ENCODE measurements around the gene RPS6KA5.

Gene RPS6KA5

GRCh38 chr14:90924621-90925340 lies 135.7 kb downstream of the RPS6KA5 start:
- no peak for DNase-seq

DNA sequence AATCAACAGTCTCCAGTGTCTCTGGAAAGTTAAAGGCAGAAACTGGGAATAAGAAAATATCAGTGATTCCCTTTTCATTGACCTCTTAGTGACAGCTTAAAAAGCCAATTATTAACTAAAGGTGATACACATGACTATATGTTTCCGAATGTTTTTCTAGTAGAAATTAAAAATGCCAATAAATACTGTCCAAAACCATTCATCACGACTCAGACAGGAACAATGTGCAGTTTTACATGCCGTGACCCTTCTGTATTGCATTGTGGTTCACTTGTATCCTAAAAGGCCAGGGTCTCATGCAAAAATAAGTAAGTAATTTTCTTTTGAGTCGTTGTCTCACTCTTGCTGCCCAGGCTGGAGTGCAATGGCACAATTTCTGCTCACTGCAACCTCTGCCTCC lies 138.3 kb downstream of the RPS6KA5 start:
- no peak for DNase-seq

- no peak for DNase-seq
Measured at GRCh38 chr14:90911121-90911520, 149.3 kb downstream of the RPS6KA5 start.

DNA sequence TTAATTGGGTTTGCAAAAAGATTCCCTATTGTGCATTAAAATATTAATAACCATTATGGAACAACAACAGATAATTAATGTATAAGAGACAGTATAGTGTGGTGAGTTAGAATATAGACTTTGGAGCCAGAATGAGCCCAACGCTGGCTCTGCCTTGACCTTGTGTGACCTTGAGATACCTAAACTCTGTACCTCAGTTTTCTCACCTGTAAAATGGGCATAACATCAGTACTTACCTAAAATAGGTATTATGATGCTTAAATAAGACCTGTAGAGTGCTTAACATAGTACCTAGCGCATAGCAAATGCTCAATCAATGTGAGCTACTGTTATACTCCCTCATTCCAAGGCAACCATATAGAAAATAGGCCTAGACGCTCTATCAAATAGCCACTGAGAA lies 153.3 kb downstream of the RPS6KA5 start:
- no peak for DNase-seq

DNA sequence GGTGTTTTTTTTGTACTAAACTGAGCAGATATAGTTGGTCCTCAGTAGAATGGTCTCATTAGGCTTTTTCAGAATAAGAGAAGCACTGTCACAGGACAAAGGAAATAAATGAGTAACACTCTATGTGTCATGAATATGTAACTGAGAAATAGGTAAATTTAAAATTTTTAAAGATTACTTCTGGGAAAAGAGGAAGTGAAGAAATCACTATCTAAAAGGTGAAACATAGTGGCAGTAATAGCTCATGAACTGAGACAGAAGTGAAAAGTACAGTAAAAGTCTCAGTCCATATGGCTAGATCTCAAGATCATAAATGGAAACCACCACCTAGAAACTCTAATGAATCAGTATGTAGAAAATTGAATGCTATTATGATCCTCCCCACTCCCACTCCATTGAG lies 154.9 kb downstream of the RPS6KA5 start:
- DNase-seq = no peak

GRCh38 chr14:90903101-90903500 lies 157.3 kb downstream of the RPS6KA5 start:
- no peak for DNase-seq

DNA sequence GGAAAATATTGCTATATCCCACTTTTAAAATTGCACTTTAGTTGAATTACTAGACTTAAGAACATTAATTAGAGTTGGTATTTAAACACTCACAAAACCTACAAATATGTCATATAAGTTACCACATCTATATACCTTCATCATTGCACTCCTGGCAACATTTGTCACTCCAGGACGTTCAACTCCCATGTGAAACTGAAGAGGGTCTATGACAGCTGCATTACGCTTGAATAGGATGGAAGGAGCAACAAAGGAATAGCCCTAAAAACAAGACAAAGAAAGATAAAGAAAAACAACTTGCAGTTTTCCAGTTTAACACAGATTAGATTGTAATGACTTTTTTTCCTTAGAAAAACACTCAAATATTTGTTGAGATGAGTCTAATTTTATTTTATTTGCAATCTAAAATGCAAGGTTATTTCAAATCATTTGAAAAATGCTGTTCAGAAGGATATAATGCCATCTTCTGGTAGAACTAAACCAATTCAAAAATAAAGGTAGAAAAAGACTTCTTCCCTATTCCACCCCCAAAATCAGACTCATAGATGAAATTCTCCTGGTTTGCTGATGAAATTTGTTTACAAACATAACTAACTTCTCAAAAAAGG lies 159.9 kb downstream of the RPS6KA5 start:
- no peak for DNase-seq

GRCh38 chr14:90897022-90897421 lies 163.4 kb downstream of the RPS6KA5 start:
- DNase-seq = no peak

GRCh38 chr14:90894241-90894640 lies 166.2 kb downstream of the RPS6KA5 start:
- no peak for DNase-seq

DNA sequence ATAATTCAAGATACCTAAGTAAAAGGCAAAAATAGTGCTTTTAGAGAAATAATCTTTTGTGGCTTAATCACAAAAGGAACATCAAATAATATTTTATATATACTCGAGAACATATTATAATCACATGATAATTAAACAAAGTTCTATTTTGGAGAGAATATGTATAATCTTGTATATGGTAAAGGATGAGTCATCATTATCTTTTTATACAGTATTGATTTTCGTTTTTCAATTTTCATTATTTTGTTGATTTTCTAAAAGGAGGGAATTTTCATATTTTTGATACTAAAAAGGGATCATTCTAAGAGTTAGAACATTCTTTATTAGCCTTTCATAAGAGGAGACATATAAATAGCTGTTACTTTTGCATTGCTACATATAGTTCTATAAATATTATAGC lies 166.9 kb downstream of the RPS6KA5 start:
- DNase-seq = no peak

DNA sequence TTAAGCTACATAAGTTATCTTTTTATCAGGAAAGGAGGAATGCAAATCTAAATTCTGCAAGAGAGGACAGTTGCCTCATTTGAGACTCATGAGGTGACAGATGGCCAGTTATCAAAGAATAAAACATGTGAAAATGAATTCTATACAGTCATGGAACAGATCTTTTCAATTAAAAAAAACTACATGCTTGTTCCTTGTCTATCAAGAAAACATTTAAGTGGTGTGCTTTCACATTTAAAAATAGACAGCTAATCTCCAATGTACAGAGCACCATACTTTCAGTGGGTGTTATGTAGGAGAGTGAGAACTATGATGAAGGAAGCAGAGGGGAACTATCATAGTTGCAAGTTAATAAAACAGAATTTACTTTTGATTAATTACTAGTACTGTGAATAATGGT lies 167.5 kb downstream of the RPS6KA5 start:
- no peak for DNase-seq

DNA sequence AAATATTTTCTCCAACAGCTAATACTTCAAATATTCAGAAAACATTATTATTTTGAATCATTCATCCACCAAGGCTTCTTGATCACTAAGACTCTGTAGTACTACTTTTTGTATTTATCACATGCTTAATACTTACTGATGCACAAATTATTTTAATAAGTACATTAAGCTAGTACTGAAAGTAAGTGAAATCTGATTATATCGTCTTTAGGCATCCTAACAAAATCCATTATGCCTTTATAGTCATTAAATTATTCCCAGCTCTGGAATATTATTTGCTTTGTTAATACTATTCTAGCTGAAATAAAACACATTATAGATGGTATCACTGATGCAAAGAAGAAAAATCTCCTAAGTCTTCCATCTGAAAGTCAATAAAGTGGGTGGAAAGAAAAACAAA lies 169.1 kb downstream of the RPS6KA5 start:
- DNase-seq = no peak

- DNase-seq = no peak
Measured at GRCh38 chr14:90890322-90891020, 170.0 kb downstream of the RPS6KA5 start.

DNA sequence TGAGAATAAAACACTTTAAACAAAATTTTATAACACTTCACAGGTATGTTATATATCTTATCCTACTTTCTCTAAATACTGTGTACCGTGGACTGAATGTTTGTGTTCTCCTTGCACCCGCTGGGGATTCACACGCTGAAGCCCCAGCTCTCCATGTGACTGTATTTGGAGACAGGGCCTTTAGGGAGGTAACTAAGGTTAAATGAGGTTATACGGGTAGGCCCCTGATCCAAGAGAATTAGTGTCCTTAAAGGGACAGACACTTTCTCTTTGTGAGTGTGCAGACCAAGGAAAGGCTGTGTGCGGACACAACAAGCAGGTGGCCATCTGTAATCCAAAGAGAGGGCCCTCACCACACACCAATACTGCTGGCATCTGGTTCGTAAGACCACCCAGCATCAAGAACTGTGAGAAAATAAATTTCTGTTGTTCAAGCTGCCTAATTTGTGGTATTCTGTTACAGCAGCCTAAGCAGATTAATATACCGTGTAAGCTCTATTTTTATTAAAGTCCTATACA lies 174.1 kb downstream of the RPS6KA5 start:
- DNase-seq = no peak

GRCh38 chr14:90883782-90884181 lies 176.7 kb downstream of the RPS6KA5 start:
- no peak for DNase-seq

GRCh38 chr14:90883197-90883596 lies 177.2 kb downstream of the RPS6KA5 start:
- no peak for DNase-seq

DNA sequence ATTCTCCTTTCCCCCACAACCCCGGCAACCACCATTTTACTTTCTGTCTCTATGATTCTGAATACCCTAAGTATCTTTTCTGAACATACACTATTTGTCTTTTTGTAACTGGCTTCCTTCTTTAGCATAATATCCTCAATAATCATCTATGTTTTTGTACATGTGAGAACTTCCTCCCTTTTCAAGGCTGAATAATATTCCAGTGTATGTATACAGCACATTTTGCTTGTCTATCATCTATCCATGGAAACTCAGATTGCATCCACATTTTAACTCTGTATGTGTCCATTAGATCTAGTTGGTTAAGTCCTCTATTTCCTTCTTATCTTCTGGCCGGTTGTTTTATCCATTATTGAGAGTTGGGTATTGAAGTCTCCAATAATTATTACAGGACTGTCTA lies 180.2 kb downstream of the RPS6KA5 start:
- DNase-seq = no peak

DNA sequence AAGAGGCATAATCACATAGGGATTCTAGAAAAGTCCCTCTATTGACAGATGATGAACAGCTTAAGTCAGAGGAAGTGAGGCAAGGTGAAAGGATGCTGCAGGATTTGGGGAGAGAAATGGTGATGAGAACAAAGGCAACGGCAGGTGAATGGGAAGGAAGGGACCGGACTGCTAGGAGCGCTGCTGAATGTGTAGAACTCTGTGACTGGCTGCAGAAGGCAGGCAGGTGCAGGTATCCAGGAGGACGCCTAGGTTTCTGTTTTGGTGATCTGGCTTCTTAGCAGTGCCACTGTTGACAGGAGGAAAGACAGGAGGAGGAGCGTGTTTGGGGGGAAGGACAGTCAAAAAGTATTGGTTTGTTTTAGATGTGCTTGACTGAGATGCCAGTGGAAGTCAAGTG lies 185.8 kb downstream of the RPS6KA5 start:
- DNase-seq = no peak

GRCh38 chr14:90871605-90872233 lies 188.7 kb downstream of the RPS6KA5 start:
- DNase-seq = no peak

GRCh38 chr14:90870950-90871604 lies 189.4 kb downstream of the RPS6KA5 start:
- DNase-seq = no peak

DNA sequence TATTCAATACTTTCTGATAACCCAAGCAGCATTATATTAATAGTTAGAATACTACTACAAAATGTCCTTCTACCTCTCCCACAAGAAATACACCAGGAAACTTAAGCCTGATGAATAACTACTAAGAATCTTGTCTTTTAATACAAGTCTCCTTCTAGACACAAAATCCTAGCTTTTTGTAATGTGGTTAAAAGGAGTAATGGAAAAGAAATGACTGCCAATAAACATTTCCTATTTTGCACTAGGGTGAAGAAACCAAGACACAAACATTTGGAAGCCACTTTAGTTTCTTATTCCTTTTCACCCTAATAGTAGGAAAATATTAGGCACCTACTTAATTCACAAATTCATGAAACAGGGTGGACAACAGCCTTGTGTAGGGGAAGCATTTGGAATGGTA lies 192.9 kb downstream of the RPS6KA5 start:
- DNase-seq = no peak

GRCh38 chr14:90866833-90867232 lies 193.6 kb downstream of the RPS6KA5 start:
- DNase-seq = no peak

DNA sequence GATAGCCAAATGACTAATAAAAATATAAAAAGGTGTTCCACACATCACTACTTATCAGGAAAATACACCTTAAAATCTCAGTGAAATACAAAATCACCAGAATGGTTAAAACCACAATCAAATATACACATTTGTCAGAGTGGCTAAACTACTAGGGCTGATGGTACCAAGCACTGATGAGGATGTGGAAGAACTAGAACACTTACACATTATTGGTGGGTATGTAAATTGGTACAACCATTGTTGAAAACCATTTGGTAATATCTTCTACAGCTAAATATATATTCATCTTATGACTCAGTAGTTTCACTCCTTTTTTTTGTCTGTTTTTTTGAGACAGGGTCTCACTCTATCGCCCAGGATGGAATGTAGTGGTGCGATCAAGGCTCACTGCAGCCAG lies 195.7 kb downstream of the RPS6KA5 start:
- no peak for DNase-seq
